Calu3 (cell line): ENCODE measurements around the gene ASXL2. TPM values are rescaled to one million over a fixed set of nuclear protein-coding genes. Genes with fewer than 3 reads are reported as not detected.

Experiments
- BruUV-seq: library from RNA; stranded (reverse); fragments of 400-500 nt; replicated peaks from 2 replicates; lab custom pipeline; 2021; lab: Mats Ljungman, UMichigan
- CTCF ChIA-PET: fragments of 300-600 bp; sonication (Branson Sonifier 250); formaldehyde crosslinking; loops from one replicate; lab custom pipeline; 2022; ENCODE audit warnings: antibody characterized with exemption; lab: Charles Lee
- DNase-seq: peaks from one replicate; pipeline ENCODE4 v3.0.0; 2022
- H3K27ac Mint-ChIP-seq: one replicate; pipeline ENCODE4 v1.8.0; 2022; ENCODE audit warnings: mixed read lengths; ENCODE audit not compliant: unreplicated experiment
- H3K27me3 Mint-ChIP-seq: one replicate; pipeline ENCODE4 v1.8.0; 2022; ENCODE audit warnings: mixed read lengths; ENCODE audit not compliant: unreplicated experiment
- H3K36me3 Mint-ChIP-seq: one replicate; pipeline ENCODE4 v1.8.0; 2022; ENCODE audit warnings: mild to moderate bottlenecking, moderate library complexity, mixed read lengths; ENCODE audit not compliant: insufficient read depth, unreplicated experiment
- H3K4me1 Mint-ChIP-seq: one replicate; pipeline ENCODE4 v1.8.0; 2022; ENCODE audit warnings: mild to moderate bottlenecking, low read depth, mixed read lengths; ENCODE audit not compliant: unreplicated experiment
- H3K4me3 Mint-ChIP-seq: one replicate; pipeline ENCODE4 v1.8.0; 2022; ENCODE audit warnings: mild to moderate bottlenecking, low read depth, moderate library complexity, mixed read lengths; ENCODE audit not compliant: unreplicated experiment
- H3K9me3 Mint-ChIP-seq: one replicate; pipeline ENCODE4 v1.8.0; 2022; ENCODE audit warnings: low read depth, mixed read lengths; ENCODE audit not compliant: unreplicated experiment
- intact Hi-C: fragments of 100-400 bp; cut with micrococcal nuclease; formaldehyde crosslinking; loops from one replicate; pipeline ENCODE4 v1.10.0; 2022; ENCODE audit not compliant: unreplicated experiment
- total RNA-seq: library from RNA; stranded (reverse); gene quantifications from 2 replicates; pipeline ENCODE4 v1.2.3, GENCODE V29; 2022
- TF ChIP-seq, protein P1 (sequence below): fragments of 200-600 bp; IDR thresholded peaks from one replicate; pipeline ENCODE4 v1.8.0; 2022; ENCODE audit warnings: antibody characterized with exemption; ENCODE audit not compliant: unreplicated experiment

The ASXL2 gene
- total RNA-seq, 1 experiment from 2014 or later, result 42.8 TPM

DNA sequence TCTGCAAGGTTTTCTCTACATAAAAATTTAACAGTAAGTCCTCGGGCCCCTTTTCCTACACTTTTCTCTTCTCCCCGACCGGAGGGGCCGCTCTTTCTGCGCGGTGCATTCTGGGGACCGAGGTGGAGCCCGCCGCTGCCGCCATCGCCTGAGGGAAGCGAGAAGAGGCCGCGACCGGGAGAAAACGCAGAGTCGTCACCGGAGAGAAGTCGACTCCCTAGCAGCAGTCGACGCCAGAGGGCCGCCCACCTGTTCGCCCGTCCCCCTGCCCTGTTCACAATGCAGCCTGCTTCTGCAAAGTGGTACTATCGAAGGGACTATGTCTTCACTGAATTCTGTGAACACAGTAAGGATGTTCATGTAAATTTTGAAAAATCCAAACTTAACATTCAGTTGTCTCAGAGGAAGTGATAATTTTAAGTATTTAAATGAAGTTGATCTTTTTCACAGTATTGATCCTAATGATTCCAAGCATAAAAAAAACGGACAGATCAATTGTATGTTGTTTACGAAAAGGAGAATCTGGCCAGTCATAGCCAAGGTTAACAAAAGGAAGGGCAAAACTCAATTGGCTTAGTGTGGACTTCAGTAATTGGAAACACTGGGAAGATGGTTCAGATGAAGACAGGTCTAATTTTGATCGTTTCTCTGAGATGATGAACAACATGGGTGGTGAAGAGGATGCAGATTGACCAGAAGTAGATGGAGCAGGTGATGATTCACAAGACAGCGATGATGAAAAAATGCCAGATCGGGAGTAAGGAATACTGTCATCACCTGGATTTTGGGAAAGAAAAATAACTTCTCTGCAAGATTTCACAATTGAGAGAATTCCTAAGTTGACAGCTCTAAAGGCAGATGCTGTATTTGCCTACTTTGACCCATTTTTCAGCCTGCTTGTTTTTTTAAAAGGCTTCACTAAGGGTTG lies 55.8 kb downstream of the ASXL2 start:
- BruUV-seq, result no TSS peak
- TF ChIP-seq, protein P1, sequence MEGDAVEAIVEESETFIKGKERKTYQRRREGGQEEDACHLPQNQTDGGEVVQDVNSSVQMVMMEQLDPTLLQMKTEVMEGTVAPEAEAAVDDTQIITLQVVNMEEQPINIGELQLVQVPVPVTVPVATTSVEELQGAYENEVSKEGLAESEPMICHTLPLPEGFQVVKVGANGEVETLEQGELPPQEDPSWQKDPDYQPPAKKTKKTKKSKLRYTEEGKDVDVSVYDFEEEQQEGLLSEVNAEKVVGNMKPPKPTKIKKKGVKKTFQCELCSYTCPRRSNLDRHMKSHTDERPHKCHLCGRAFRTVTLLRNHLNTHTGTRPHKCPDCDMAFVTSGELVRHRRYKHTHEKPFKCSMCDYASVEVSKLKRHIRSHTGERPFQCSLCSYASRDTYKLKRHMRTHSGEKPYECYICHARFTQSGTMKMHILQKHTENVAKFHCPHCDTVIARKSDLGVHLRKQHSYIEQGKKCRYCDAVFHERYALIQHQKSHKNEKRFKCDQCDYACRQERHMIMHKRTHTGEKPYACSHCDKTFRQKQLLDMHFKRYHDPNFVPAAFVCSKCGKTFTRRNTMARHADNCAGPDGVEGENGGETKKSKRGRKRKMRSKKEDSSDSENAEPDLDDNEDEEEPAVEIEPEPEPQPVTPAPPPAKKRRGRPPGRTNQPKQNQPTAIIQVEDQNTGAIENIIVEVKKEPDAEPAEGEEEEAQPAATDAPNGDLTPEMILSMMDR, result no peak
- intact Hi-C loops, result no loop called here
- Mint-ChIP-seq H3K4me3 (no peak overlapping the region), H3K27me3 (no peaks in the 10 kb centered on the region), H3K9me3 (no peaks in the 10 kb centered on the region), H3K36me3 (no peaks in the 10 kb centered on the region), H3K4me1 (no peaks in the 10 kb centered on the region), H3K27ac (no peak overlapping the region)
- DNase-seq, result no peak
- CTCF ChIA-PET, result no interaction called here

GRCh38 chr2:25821225-25822056 lies 56.8 kb downstream of the ASXL2 start:
- H3K27me3 Mint-ChIP-seq, result no peaks in the 10 kb centered on the region
- H3K36me3 Mint-ChIP-seq, result no peaks in the 10 kb centered on the region
- DNase-seq, result no peak
- CTCF ChIA-PET, result no interaction called here
- intact Hi-C loops, result no loop called here
- H3K4me1 Mint-ChIP-seq, result no peaks in the 10 kb centered on the region
- H3K4me3 Mint-ChIP-seq, result no peak overlapping the region
- no peak overlapping the region for H3K27ac Mint-ChIP-seq
- no peaks in the 10 kb centered on the region for H3K9me3 Mint-ChIP-seq
- no TSS peak for BruUV-seq
- TF ChIP-seq, protein P1, result no peak

- CTCF ChIA-PET, result no interaction called here
Observed at GRCh38 chr2:25819597-25820039, 58.7 kb downstream of the ASXL2 start.

GRCh38 chr2:25817630-25818029 lies 60.7 kb downstream of the ASXL2 start:
- no TSS peak for BruUV-seq
- H3K4me3 Mint-ChIP-seq, result no peak overlapping the region
- H3K27ac Mint-ChIP-seq, result no peak overlapping the region
- TF ChIP-seq, protein P1, result no peak
- H3K4me1 Mint-ChIP-seq, result no peaks in the 10 kb centered on the region
- intact Hi-C loops, result no loop called here
- H3K9me3 Mint-ChIP-seq, result no peaks in the 10 kb centered on the region
- no peaks in the 10 kb centered on the region for H3K27me3 Mint-ChIP-seq
- H3K36me3 Mint-ChIP-seq, result no peaks in the 10 kb centered on the region
- CTCF ChIA-PET, result interaction anchor here (0.7 kb wide), 1 partner anchor 224 kb away, joined by 4 read pairs; no protein-coding TSS in a partner anchor
- DNase-seq, result no peak

More at GRCh38 chr2:25819597-25820039, 58.7 kb downstream of the ASXL2 start:
- Mint-ChIP-seq H3K9me3 (no peaks in the 10 kb centered on the region), H3K27me3 (no peaks in the 10 kb centered on the region), H3K27ac (no peak overlapping the region), H3K4me3 (no peak overlapping the region), H3K4me1 (no peaks in the 10 kb centered on the region), H3K36me3 (no peaks in the 10 kb centered on the region)
- TF ChIP-seq, protein P1, result no peak
- DNase-seq, result no peak
- intact Hi-C loops, result no loop called here
- no TSS peak for BruUV-seq
